GM19025 (cell line): ENCODE data around the gene DPPA4.

Experiments
- ATAC-seq: cut with Tn5 transposase; IDR thresholded peaks from one replicate; pipeline ENCODE4 v1.9.1; 2021; ENCODE audit warnings: mild to moderate bottlenecking, low read depth, moderate library complexity; ENCODE audit not compliant: unreplicated experiment

The DPPA4 gene

DNA sequence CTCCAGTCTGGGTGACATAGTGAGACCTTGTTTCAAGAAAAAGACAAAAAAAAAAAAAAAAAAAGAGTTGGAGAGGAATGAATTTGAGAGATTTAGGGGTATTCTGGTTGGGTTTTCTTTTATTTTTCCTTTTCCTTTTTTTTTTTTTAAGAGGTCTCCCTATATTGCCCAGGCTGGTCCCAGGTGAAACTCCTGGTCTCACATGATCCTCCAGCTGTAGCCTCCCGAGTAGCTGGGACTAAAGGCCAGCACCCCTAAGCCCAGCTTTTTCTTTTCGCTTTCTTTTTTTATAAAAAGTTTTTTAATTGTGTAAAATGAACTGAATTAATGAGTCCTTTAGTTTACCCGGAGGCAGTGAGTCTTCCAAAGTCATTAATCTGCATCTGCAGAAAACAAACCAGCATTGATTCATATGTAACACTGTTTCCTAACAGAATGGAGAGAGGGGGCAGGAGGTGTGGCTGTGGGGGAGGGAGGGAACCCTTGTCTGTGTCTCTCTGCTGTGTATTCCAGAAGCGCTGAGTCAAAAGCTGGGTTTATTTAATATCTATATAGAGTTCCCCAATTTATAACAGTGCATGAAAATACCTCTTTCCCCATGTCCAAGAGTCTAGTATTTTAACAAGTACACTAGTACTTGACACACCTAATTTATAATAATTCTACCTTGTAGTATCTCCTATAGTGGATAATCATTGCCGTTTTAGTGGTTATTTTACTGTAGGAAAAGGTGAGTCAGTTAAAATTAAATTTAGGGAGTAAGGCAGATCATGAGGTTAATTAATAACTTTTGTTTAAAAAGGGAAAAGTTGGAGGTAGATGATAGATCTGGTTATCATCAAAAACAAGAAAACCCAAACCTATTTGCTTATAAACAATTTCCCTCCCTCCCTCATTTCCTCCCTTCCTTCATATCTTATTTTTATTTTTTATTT, 2.6 kb upstream of the DPPA4 start:
- no peak for ATAC-seq

DNA sequence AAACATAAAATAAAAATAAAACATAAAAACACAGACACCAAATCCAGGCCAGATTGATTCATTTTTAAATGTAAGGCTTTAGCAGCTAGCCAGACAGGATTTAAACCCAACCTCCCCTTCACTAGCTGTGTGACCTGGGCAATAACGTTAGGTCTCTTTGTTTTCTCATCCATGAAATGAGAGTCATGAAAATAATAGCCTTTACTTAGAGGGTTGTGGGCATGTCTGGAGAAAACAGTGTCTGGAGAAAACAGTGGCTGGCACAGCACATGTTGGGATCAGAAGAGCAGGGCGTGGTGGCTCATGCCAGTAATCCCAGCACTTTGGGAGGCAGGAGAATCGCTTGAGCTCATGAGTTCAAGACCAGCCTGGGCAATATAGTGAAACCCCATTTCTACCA, 1.9 kb upstream of the DPPA4 start:
- ATAC-seq = no peak

DNA sequence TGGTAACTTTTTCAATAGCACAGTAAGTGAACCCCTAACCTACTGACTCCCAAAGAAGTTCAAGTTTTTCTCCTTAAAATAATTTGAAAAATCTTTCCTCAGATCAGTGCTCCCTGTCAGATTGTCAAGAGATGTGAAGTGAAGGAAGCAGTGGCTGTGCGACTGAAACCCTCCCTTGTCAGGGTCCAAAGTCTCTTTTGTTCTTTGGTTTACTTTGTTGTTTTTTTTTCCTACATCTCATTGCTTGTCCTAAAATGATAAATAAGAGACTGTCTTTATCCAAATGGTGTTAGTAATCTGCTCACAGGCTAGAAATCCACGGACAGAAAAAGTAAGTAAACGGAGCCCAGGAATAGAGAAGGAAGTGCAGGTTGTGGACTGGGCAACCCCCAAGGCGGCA, 976 bp upstream of the DPPA4 start:
- ATAC-seq = no peak

DNA sequence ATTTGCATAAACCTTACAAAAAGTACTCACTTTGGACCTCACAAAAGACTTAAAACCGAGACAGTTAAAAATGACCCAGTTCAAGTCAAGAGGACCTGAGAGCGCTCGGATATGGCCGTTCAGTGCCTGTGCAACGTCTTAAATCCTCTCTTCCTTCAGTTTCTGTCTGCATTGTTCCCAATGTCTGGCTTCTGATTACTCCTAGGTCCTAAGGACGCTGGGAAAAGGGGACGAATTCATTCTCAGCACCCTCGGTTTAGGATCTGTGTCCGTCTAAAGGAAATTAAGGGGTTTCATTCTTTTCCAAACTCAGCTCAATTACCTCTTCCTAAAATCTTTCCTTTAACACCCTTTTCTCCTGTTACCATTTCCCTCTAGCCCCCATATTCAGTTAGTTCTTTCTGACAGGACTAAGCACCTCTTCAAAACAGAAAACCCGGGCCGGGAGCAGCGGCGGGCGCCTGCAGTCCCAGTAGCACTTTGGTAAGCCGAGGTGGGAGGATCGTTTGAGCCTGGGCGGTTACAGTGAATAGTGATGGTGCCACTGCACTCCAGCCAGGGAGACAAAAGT, 970 bp downstream of the DPPA4 start:
- ATAC-seq = no peak

DNA sequence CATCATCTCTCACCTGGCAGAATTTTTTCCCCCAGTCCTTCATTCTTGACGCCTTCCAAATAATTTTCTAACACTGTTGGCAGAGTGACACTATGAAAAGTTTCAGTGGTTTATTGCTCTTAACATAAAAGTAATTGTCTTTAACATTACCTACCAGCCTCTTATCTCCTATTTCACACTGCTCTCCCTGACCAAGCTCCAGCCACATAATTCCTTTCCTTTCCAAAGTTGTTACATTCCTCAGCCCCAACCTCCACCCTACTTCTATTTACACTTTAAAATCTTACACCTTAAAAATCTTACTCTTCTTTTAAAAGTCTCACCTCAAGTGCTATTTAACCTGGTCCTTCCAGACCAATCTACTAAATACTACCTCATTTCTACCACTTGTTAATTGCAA, 2.8 kb downstream of the DPPA4 start:
- no peak for ATAC-seq

DNA sequence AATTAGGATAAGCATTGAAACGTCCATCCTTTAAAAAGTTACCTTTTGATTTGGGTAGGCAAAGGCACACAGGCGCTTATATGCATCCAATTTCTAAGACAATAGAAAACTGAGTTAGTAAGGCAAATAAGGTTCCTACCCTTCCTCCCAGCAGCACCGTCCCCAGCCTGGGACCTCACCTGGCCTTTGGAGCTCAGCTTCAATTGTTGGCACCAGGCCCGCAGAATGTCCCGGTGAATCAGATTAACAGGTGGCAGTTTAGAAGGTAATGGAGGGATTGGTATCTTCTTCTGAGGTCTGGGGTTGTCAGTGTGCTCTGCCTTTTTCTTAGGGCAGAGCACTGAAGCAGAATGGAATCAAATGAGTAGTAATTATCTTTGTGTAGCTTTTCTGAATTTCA, 5.7 kb downstream of the DPPA4 start:
- no peak for ATAC-seq

DNA sequence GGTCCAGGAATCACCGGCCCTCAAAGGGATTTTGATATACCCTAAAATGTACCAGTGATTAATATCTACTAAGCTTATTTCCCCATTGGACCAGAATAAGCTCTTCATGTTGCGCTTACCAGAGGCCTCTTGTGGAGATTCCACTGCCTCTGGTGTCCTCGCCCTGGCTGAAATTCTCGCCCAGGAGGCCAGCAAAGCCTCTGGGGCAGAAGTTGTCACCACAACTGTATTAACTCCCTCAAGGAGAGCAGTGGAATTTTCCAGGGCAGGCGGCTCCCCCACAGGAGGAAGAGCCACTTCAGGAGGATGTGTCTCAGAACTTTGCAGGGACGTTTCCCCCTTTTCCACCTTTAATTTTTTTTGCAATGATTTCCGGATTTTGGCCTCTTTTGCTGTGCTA, 6.9 kb downstream of the DPPA4 start:
- no peak for ATAC-seq

DNA sequence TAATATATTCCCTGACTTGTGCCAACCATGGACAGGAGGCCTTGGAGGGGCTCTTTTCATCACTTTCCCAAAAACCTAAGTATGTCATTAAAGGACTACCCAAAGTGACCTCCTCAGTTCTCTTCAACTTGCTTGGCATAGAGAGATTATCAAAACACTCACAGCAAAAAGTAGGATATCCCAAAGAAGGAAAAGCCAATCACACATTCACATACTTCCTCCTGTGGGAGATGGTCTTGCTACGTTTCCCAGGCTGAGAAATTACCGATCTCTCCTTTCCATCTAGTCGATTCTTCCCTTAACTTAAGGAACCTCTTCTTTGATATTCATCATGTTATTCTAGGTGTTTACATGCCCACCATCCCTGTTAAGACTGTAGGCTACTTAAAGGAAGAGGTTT, 9.1 kb downstream of the DPPA4 start:
- ATAC-seq = no peak

DNA sequence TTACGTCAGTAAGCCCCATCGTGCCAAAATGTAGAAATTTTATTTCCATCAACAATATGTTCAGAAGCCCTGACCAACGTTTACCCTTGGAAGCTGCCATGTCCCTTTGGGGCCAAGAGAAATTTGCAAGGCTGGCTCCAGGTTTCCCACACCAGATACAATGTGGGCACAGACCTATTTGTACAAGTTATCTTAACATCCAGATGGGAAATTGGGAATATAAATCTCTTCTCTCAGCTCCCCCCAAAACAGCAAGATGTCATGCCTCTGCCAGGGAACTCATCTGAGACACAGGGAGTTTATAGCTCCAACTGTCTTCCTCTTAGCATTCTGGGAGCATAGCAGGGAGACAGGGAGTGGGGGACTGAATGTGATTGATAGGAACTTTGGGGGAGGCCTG, 11.7 kb downstream of the DPPA4 start:
- ATAC-seq = no peak

DNA sequence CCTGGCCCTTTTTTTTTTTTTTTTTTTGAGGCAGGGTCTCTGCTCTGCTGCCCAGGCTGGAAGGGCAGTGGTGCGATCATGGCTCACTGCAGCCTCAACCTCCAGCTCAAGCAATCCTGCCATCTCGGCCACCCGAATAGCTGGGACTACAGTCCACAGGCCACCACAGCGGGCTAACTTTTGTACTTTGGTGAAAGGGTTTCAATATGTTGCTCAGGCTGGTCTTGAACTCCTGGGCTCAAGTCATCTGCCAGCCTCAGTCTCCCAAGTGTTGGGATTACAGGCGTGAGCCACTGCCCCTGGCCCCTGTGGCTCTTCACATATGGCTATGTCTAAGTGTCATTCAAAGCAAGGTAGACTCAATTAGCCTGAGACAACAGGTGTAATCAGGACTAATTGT, 12.2 kb downstream of the DPPA4 start:
- ATAC-seq = no peak

DNA sequence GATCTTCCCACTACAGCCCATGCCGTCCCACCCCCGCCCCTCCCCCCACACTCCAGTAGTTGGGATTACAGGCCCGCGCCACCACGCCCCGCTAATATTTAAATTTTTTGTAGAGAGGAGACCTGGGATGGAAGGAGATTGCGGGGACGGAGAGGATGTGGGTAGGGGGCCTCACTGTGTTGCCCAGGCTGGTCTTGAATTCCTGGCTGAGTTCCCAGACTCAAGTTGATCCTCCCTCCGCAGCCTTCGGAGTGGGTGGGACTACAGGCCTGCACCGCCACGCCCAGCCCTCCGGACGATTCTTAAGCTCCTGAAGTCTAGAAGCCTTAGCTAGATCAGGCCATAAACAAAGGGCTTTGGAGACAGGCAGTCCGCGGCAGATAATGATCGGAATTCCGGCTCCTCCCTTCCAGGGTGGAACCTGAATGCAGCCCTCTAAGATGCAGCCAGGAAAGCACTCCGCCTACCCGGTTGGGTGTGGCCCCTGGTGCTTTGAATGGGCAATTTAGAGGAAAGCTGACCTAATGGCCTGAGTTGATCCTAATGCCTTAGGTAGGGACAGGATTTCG, 21.1 kb downstream of the DPPA4 start, which contains the start of gene DPPA2:
Gene DPPA2 (minus strand): TSS at position 356 of the 569 bp plus-strand sequence. CDS start 1,975 bp downstream, outside the sequence.
- no peak for ATAC-seq

DNA sequence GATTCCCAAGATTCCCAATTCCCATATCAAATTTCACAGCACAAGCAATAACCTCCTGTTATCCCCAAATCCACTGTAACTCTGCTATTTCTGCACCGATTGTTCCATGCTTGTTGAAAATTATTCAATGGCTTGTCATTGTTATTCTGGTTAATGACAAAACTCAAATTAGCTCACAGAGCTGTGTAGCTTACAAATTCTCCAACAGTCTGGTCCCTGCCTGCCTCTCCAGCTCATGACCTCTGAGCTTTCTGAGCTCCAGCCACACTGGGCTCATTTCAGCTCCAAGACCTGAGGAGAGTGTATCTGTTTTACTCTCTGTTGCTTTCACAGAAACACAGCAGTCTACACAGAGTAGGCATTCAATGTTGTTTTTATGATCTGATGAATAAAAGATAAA, 24.3 kb downstream of the DPPA4 start:
- ATAC-seq = no peak

DNA sequence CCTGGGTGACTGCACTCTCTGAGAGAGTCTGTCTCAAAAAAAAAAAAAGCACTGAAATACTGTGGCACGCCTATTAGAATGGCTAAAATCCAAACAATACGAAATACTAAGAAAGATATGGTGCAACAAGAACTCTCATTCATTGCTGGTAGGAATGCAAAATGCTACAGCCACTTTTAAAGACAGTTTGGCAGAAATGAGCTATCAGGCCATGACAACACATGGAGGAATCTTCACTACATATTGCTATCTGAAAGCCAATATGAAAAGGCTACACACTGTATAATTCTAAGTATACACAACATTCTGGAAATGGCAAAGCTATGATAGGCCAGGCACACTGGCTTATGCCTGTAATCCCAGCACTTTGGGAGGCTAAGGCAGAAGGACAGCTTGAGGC, 39.9 kb downstream of the DPPA4 start:
- ATAC-seq = no peak

DNA sequence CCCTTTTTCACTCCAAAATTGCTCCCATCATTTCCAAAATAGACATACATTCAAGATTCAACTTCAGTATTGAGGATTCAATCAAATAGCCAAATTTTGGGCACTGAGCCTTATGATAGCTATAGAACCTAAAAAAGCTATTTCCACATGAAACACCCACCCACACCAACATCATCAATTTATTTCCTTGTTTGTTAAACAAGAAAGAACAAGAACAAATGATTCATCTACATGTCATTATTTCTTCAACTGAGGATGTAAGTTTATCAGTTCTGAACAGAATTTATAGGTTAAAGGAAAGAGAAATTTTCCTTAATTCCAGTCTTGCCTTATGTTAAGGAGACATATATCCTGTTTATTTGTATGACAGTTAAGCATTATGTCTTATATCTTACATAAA, 53.3 kb downstream of the DPPA4 start:
- no peak for ATAC-seq

DNA sequence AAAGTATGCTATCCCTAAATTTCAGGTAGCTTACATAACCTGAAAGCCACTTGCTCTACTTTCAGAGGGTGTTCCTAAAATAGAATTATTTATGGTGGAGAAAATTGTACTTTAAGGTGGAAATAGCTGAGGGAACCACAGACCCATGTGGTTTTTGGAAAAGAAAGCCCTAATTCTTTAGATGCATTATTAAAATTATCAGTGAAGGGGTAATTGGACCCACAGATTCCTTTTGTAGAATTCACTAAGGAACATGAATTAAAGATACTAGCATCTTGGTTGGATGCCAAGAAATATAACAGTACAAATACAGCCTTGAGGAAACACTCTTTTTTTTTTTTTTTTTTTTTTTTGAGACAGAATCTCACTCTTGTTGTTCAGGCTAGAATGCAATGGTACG, 58.8 kb downstream of the DPPA4 start:
- no peak for ATAC-seq

DNA sequence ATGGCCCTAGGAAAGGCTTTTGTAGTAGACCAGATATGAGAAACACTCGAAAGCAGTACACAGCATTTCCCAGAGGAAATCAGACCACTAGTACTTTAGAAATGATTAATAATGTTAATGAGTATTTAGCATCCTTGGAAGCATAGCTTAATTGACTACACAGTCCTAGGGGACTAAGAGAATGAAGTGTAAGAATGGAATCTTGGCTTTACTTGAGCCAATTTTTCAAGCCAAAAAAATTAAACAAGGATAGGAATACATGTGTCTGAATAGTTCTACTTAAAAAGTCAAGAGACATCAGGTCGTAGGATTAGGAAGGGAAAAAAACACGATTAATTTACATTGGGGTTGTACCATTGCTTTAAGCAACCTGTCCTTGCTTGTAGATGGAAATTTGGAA, 59.2 kb downstream of the DPPA4 start:
- ATAC-seq = no peak
